VCaP (cell line): ENCODE data around the gene CH25H.

ENCODE experiments used
- H3K27ac ChIP-seq: fragments of 450-650 bp; 2 replicates; pipeline ENCODE4 v1.5.1; 2017
- CTCF ChIP-seq: fragments of 450-650 bp; conservative IDR thresholded peaks from 2 replicates; pipeline ENCODE4 v1.5.1; 2017; ENCODE audit warnings: mild to moderate bottlenecking, moderate library complexity

CH25H gene

GRCh38 chr10:89214566-89215165 lies 7.5 kb upstream of the CH25H start:
- no peak for TF ChIP-seq CTCF
- no peak overlapping the region for H3K27ac ChIP-seq

- peak overlapping the region; percentile 47 for H3K27ac ChIP-seq
- peak; percentile 88 for TF ChIP-seq CTCF
Measured at GRCh38 chr10:89213191-89213808, 6.2 kb upstream of the CH25H start.

- TF ChIP-seq CTCF, result no peak
- H3K27ac ChIP-seq, result no peak overlapping the region
Measured at GRCh38 chr10:89210794-89211425, 3.8 kb upstream of the CH25H start.

GRCh38 chr10:89209718-89210117 lies 2.6 kb upstream of the CH25H start:
- H3K27ac ChIP-seq, result no peak overlapping the region
- TF ChIP-seq CTCF, result no peak

- peak overlapping the region; percentile 14; the same call in 1 of the 2 replicates for H3K27ac ChIP-seq
- TF ChIP-seq CTCF, result no peak
Measured at GRCh38 chr10:89207801-89208551, 859 bp upstream of the CH25H start.

- TF ChIP-seq CTCF, result no peak; the same call in 1 of the 2 replicates
- peak overlapping the region; percentile 20; the same call in 1 of the 2 replicates for H3K27ac ChIP-seq
Measured at GRCh38 chr10:89206402-89207180, 526 bp downstream of the CH25H start.
